HUES64 (cell line): ENCODE data around the gene CD300H.
"Not testable (repeated sequence)": the region's sequence is repeated elsewhere in the genome, so short reads cannot be mapped to it uniquely, and the experiment has no call there.

Experiments
- H3K27ac ChIP-seq: 2 replicates; pipeline ENCODE4 v1.7.0; 2013; ENCODE audit warnings: low read depth, low read length, inconsistent platforms
- H3K27me3 ChIP-seq: 2 replicates; pipeline ENCODE4 v1.6.1; 2013; ENCODE audit warnings: mild to moderate bottlenecking, low read length; ENCODE audit not compliant: insufficient read depth
- H3K36me3 ChIP-seq: 2 replicates; pipeline ENCODE4 v1.6.1; 2013; ENCODE audit warnings: mild to moderate bottlenecking, low read length; ENCODE audit not compliant: insufficient read depth
- H3K4me1 ChIP-seq: 2 replicates; pipeline ENCODE4 v1.6.1; 2013; ENCODE audit warnings: mild to moderate bottlenecking, low read length, moderate library complexity; ENCODE audit not compliant: insufficient read depth
- H3K4me3 ChIP-seq: 2 replicates; pipeline ENCODE4 v1.5.1; 2013; ENCODE audit warnings: mild to moderate bottlenecking, low read length, moderate library complexity
- H3K9ac ChIP-seq: 2 replicates; pipeline ENCODE4 v1.6.1; 2013; ENCODE audit warnings: mild to moderate bottlenecking, low read depth, low read length
- H3K9me3 ChIP-seq: 2 replicates; pipeline ENCODE4 v1.6.1; 2013; ENCODE audit warnings: low read depth, low read length; ENCODE audit not compliant: insufficient read depth
- WGBS: fragments of 150-250, 120-280 bp; methylation state at CpG from one replicate; pipeline ENCODE4 v1.1.7; 2013; ENCODE audit warnings: missing lambda C conversion rate; 5-methylcytosine and 5-hydroxymethylcytosine counted together

The CD300H gene

DNA sequence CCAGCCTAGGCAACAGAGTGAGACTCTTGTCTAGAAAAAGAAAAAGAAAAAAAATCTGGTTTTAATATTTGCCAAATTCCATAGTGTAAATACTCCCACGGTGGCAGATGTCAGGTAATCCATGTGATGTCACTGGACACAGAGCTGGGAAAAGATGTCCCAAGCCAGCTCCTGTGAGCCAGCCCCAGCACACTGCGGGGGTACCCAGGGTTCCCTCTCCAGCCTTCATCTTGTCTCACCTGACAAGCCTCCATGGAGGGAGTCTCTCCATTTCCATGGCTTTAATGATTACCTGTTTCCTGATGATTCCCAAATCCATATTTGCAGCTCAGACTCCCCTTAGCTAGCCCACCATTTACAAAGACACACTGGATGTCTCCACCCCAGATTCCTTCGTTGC lies 40.6 kb downstream of the CD300H start:
- no peaks in the 10 kb centered on the region for H3K36me3 ChIP-seq
- no peak overlapping the region for H3K4me3 ChIP-seq
- H3K27ac ChIP-seq = no peak overlapping the region
- H3K4me1 ChIP-seq = no peaks in the 10 kb centered on the region
- no peak overlapping the region for H3K9ac ChIP-seq
- no peaks in the 10 kb centered on the region for H3K9me3 ChIP-seq
- WGBS = 76% methylated on average over 3 of the region's 3 CpGs
- H3K27me3 ChIP-seq = peaks cover 4% of the 10 kb centered on the region

DNA sequence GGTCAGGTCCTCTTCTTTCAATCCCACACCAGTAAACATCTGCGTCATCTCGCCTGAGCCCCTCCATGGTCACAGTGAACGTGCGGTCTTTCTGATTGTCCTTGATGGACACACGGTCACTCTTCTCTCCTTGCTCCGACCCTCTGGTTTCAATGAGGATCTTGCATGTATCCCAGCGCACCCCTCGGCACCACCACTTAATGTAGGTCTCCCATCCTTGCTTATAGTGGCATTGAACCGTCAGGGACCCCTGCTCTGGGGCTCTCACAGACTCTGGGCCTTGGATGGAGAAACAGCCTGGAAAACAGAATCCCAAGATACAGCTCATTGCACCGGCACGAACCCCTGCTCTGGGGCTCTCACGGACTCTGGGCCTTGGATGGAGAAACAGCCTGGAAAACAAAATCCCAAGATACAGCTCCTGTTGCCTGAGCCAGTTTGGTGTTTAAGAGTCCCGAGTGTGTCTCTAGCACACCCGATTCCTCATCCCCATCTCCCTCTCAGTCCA lies 41.5 kb downstream of the CD300H start:
- Histone ChIP-seq H3K9ac (no peak overlapping the region), H3K27ac (no peak overlapping the region), H3K27me3 (peaks cover 4% of the 10 kb centered on the region), H3K4me1 (no peaks in the 10 kb centered on the region), H3K9me3 (no peaks in the 10 kb centered on the region), H3K36me3 (no peaks in the 10 kb centered on the region), H3K4me3 (no peak overlapping the region)
- WGBS = 93% methylated on average over 14 of the region's 14 CpGs

DNA sequence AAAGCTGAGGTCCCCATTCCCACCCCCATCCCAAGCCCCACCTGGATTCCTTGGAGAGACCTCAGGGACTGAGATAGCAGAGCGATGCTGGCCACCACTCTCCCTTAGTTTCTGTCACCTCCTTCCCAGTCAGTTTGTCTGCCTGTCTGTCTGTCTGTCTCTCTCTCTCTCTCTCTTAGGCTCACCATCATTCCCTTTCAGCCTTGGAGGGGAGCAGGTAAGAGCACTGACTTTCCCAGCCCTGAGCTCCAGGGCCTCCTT lies 41.9 kb downstream of the CD300H start:
- WGBS = 100% methylated on average over 1 of the region's 1 CpG
- Histone ChIP-seq H3K9ac (no peak overlapping the region), H3K4me1 (no peaks in the 10 kb centered on the region), H3K4me3 (no peak overlapping the region), H3K36me3 (no peaks in the 10 kb centered on the region), H3K27me3 (peaks cover 4% of the 10 kb centered on the region), H3K9me3 (no peaks in the 10 kb centered on the region), H3K27ac (no peak overlapping the region)

DNA sequence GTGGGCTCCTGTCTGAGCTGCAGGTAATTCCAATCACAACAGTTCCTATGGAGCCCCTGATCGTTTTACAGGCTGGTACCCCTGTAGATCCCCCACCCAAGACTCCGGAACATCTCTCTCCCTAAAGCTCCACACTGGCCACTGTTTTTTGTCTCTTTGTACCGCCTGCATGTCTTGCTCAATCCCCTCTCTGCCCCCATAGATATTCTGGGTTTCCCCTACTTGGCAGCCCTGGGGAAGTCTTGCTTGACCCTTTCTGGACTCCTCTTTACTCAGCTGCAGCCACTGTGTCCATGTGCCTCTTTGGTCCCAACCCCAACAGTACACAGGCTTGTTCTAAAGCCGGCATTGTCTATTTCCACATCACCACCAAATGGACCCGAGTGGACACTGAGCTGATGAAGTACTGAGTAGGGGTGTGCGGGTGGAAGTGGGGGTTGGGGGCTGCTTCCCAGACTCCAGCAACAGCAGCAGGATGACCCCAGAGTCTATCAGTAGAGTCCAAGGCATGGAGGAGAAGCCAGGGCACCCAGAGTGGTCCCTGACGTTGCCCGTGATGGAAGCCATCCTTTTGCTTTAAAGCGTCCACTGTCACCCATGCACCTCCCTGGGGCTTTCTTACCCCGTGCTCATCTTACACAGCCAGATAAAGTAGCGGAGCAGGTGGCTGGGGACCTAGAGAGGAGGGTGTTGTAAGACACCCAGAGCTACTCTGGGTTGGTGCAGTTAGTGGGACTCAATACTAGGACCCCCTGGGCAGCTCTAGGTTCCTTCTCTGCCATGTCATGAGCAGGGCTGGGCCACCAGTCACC lies 42.5 kb downstream of the CD300H start:
- WGBS = 93% methylated on average over 11 of the region's 11 CpGs
- H3K27me3 ChIP-seq = no peaks in the 10 kb centered on the region; the same call in none of the 2 replicates
- H3K36me3 ChIP-seq = no peaks in the 10 kb centered on the region
- no peaks in the 10 kb centered on the region for H3K9me3 ChIP-seq
- no peak overlapping the region for H3K9ac ChIP-seq
- no peak overlapping the region for H3K27ac ChIP-seq
- no peaks in the 10 kb centered on the region for H3K4me1 ChIP-seq
- H3K4me3 ChIP-seq = no peak overlapping the region

DNA sequence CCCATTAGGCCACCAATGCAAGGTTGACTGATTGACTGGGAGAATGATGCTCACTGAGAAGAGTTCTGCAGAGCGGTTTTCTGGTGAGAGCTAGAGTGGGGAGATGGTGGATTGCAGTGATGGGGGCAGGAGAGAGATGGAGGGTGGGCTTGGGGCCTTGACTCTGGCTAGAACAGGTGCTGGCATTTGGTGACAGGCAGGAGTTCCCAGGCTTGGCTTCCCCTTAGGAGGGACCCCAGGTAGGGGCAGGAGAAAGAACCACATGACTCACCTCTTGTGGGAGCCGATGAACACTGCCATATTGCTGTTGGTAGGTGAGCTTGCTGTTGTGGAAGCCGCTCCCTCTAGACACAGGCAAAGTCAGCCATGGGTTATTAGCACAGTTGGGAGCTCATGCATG lies 44.0 kb downstream of the CD300H start:
- Histone ChIP-seq H3K27ac (no peak overlapping the region), H3K4me3 (no peak overlapping the region), H3K27me3 (no peaks in the 10 kb centered on the region; the same call in none of the 2 replicates), H3K4me1 (no peaks in the 10 kb centered on the region), H3K36me3 (no peaks in the 10 kb centered on the region), H3K9ac (no peak overlapping the region), H3K9me3 (no peaks in the 10 kb centered on the region)
- 89% methylated on average over 3 of the region's 3 CpGs for WGBS

DNA sequence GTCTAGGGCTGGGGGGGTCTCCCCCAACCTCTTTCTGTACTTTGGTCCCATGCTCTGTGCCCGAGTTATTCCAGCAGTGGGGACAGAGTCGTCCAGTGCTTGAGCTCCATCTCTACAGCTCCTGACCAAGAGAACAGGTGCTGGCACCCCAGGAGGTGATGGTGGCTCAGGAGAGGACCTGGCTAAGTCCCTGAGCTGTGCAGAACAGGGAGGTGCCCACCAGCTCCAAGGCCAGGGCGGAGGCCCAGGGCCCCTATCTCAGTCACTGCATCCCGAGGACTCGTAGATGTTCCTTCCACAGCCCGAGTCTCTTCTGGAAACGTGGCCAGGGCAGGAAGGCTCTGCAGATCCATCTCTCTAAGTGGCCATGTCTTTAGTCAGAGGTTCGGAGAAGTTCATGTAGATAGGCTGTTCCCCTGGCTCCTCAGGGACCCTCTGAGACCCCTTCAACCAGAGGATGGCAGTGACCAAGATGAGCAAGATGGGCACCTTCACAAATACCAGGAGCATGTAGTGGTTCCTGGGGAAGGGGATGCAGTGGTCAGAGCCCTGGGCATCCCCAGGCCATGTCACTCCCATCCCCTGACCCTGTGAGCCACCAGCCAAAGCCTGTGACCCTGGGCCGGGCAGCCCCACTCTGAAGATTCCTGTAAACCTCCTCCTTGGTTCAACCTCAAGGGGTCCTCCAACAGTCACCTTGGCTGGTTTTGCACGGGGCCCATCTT lies 44.8 kb downstream of the CD300H start:
- no peak overlapping the region for H3K9ac ChIP-seq
- no peaks in the 10 kb centered on the region for H3K36me3 ChIP-seq
- H3K4me3 ChIP-seq = no peak overlapping the region
- H3K9me3 ChIP-seq = no peaks in the 10 kb centered on the region
- WGBS = 84% methylated on average over 10 of the region's 10 CpGs
- no peaks in the 10 kb centered on the region; the same call in 1 of the 2 replicates for H3K27me3 ChIP-seq
- no peaks in the 10 kb centered on the region for H3K4me1 ChIP-seq
- no peak overlapping the region for H3K27ac ChIP-seq

DNA sequence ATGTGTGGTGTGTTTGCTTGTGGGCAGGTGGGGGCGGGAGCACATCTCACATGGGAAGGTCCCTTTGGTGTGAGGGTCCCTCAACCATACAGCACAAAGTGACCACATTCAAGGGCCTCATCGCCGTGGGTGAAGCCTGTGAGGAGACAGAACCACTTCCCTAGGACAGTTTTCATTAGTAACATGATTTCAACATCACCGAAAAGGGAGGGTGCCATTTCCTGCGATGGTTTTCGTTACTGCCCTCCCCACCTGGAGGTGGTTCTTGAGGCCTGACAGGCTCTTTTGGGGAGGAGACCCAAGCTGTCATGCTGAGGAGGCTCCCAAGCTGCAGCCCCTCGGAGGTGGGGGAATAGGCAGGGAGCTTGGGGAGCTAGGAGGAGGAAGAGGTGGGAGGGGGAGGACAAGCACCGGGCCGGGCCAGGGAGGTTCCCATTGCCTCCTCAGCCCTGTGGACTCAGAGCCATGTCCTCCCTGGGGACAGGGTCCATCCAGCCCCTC lies 45.6 kb downstream of the CD300H start:
- H3K4me3 ChIP-seq = no peak overlapping the region

DNA sequence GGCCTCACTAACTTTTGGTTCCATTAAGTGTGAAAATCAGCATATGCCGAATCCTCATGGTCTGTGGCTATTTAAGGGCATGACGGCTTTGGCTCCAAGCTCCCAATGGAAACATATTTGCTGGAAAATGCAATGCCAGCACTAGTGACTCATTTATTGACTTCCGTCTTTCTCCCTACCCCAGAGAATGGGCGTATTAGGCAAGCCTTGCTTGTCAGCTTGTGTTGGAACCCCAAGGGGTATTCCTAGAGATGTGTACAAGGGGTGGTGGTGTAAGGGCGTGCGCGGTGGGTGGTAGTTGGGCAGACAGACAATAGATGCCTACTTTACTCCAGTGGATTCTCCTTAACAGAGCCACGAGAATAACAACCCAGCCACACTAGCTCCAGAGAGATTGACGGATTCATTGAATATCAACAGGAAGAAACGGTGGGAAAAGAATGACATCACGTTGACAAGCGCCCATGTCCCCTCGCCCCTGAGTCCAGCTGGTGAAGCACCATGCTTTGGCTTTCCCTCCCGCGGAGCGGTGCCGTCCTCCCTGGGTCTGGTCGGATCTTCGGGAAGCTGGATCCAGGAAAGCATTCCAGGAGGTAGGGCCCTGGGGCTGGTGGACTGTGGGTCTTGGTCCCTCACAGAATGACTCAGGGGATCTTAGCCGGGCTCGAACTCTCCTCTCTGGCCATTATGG lies 46.4 kb downstream of the CD300H start:
- H3K27me3 ChIP-seq = no peaks in the 10 kb centered on the region; the same call in 1 of the 2 replicates
- no peaks in the 10 kb centered on the region for H3K4me1 ChIP-seq
- no peaks in the 10 kb centered on the region for H3K9me3 ChIP-seq
- 92% methylated on average over 19 of the region's 21 CpGs for WGBS
- H3K36me3 ChIP-seq = no peaks in the 10 kb centered on the region
- H3K4me3 ChIP-seq = no peak overlapping the region
- H3K9ac ChIP-seq = no peak overlapping the region
- no peak overlapping the region for H3K27ac ChIP-seq

More for the DNA sequence above, 45.6 kb downstream of the CD300H start:
- Histone ChIP-seq H3K36me3 (no peaks in the 10 kb centered on the region), H3K9me3 (no peaks in the 10 kb centered on the region), H3K4me1 (no peaks in the 10 kb centered on the region), H3K27me3 (no peaks in the 10 kb centered on the region; the same call in 1 of the 2 replicates), H3K27ac (no peak overlapping the region), H3K9ac (no peak overlapping the region)
- WGBS = 93% methylated on average over 9 of the region's 9 CpGs

DNA sequence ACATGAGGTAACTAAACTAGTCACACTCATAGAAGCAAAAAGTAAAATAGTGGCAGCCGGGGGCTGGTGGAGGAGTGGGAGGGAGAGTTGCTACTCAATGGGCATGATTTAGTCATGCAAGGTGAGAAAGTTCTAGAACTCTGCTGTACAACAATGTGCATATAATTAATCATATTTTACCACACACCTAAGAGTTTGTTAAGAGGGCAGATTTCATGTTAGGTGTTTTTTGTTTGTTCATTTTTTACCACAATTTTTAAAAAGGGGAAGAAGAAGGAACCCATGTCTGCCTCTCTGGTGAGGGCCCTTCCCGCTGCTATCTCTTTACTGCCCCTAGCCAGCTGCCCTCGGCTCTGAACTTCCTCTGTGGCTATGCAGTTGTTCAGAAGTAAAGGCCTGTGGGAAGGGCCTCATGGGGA lies 47.3 kb downstream of the CD300H start:
- Histone ChIP-seq H3K9ac (no peak overlapping the region), H3K4me1 (no peaks in the 10 kb centered on the region), H3K27me3 (no peaks in the 10 kb centered on the region; the same call in 1 of the 2 replicates), H3K36me3 (no peaks in the 10 kb centered on the region), H3K27ac (no peak overlapping the region), H3K4me3 (no peak overlapping the region), H3K9me3 (0 out of 2 replicates have a peak, but pooled peaks cover under 1% of the 10 kb centered on the region)
- WGBS = 85% methylated on average over 3 of the region's 3 CpGs

DNA sequence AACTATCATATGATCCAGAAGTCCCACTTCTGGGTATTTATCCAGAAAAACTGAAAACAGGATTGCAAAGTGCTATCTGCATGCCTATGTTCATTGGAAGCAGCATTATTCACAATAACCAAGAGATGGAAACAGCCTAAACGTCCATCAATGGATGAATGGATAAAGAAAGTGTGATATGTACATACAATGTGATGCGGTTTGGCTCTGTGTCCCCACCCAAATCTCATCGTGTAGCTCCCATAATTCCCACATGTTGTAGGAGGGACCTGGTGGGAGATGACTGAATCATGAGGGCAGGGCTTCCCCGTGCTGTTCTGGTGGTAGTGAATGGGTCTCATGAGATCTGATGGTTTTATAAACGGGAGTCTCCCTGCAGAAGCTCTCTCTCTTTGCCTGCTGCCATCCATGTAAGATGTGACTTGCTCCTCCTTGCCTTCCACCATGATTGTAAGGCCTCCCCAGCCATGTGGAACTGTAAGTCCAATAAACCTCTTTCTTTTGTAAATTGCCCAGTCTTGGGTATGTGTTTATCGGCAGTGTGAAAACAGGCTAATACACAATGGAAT lies 48.8 kb downstream of the CD300H start:
- not testable (repeated sequence) for H3K36me3 ChIP-seq, H3K9ac ChIP-seq, H3K27ac ChIP-seq, H3K4me3 ChIP-seq, H3K4me1 ChIP-seq, H3K27me3 ChIP-seq
- peaks cover 13% of the 10 kb centered on the region for H3K9me3 ChIP-seq
- WGBS = 81% methylated on average over 6 of the region's 6 CpGs
